GM18498 (cell line): ENCODE data around the gene ATF4.
A peak's percentile ranks its signal among the peaks of the same experiment; 100 is the strongest.
"Not testable (repeated sequence)": the region's sequence is repeated elsewhere in the genome, so short reads cannot be mapped to it uniquely, and the experiment has no call there.

Source experiments
- ATAC-seq: cut with Tn5 transposase; IDR thresholded peaks from one replicate; pipeline ENCODE4 v1.9.1; 2021; ENCODE audit warnings: mild to moderate bottlenecking, moderate library complexity; ENCODE audit not compliant: unreplicated experiment

The ATF4 gene

DNA sequence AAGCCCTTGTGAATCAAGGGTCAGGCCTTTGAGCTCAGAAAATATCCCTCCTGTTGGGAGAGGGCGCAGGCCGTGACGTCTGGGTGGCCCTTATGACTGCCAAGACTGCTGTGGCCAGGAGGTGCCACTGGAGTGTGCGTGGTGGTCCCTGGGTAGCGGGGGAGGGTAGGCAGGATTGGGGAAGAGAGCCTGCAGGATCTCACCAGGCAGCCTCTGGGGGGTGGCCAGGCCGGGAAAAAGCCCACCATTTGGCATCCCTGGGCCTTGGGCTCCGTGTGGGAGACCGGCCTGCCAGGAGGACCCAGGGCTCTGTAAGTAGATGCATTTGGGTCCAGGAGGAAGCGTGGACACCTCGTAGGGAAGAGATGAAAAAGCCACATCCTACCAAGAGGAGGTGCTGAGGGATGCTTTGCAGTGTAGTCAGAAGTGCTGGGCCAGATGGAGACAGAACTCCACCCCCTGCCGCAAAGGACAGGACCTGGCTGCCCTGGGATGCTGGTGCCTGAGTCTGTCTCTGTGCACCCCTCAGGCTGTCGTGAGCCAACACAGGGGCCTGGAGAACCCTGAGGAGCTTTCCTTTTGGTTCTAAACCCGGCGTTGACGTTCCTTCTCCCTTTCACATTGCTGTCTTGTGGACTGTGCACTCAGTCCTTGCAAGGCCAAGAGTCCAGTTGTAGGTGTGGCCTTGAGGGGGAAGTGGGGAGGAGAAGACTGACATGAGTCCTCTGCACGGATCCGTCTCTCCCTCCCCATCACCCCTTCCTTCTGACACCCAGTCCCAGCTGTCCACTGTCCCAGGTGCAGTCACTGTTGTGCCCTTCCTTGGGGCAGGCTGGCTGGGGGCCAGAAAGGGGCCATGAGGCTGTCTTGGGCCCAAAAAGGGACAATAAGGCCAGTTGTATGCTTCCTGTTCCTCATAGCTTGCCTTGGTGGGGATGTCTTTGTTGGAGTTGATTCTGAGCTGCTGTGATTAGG, 31.0 kb upstream of the ATF4 start:
- ATAC-seq, result no peak

DNA sequence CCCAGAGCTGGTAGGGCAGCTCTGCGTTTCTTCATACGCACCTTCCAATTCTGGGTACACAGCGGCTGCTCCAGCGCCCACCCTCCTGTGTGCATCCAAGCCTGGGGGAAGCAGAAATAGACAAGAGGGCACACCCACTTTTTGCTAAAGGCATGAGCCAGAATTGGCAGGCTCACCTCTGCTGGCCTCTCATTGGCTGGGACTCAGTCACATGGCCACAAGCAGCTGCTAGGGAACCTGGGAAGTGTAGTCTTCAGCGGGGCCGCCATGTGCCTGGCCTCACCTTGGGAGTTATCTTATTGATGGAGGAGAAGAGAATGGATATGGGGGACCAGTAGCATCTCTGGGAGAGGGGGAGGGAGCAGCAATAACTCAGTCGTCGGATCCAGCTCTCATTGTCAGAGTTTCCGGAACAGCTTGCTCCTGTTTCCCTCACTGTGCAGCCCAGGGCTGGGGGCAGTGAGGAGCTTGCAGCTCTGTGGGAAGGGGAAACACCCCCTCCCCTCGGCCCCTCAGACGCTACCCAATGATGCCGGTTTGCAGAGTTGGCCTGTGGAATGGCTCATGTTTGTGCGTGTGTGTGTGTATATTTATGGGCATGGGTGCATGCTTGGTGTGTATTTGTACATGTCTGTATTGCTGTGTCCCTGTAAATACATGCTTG, 30.1 kb upstream of the ATF4 start:
- peak; percentile 80 for ATAC-seq

DNA sequence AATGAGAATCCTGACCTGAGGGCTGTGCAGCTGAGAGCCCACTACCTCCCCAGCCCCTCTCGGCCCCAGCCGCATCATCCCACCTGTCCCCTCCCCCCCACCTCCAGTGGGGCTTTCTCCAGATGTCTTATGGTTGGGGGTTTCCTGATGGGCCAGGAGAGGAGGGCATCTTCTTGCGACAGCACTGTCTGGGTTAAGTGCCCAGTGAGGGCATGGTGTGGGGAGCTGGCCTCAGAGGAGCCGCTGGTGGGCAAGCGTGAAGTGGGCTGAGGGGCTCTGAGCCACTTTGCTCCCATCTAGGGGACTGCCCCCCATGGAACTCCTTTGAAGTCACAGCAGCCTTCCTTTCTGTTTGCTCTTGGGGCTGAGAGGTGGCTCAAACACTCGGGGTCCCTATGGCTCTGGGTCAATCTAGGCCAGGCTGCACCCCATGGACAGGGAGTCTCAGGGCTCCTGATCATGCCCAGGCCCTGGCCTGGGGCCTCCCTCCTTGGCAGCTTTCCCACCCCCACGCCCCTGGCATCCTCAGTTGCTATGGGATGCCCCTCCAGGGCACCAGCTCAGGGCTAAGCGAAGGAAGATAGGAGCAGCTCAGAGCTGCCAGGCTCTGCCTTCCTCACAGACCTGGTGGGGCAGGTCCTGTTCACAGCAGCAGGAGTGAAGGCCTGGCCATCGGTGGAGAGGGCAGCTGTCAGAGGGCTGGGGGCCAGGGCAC, 29.2 kb upstream of the ATF4 start:
- ATAC-seq, result no peak

- ATAC-seq, result no peak
These were observed 28.7 kb upstream of the ATF4 start for GRCh38 chr22:39491696-39492095.

DNA sequence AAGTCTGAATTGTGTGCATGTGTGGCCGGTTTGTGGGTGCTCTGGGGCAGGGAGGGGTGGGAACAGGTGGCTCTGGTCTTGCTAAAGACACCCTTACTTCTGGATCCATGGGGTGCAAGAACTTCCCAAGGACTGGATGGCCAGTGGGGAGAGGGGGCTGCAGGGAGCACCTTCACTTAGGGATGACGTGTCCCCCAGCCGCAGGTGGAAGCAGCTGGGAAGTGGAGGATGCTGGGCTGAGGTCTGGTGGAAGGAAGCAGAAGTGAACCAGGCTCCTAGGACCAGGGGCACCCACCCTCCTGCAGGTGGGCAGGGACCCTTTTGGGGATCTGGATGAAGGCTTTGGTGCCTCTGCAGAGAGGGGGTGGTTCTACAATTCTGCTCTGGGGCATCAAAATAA, 28.2 kb upstream of the ATF4 start:
- no peak for ATAC-seq

- ATAC-seq, result no peak
These were observed 26.6 kb upstream of the ATF4 start for GRCh38 chr22:39493759-39494158.

- no peak for ATAC-seq
These were observed 25.8 kb upstream of the ATF4 start for GRCh38 chr22:39494471-39495120.

GRCh38 chr22:39496131-39496838, 24.1 kb upstream of the ATF4 start:
- no peak for ATAC-seq

GRCh38 chr22:39497429-39497828, 22.9 kb upstream of the ATF4 start:
- ATAC-seq, result no peak

DNA sequence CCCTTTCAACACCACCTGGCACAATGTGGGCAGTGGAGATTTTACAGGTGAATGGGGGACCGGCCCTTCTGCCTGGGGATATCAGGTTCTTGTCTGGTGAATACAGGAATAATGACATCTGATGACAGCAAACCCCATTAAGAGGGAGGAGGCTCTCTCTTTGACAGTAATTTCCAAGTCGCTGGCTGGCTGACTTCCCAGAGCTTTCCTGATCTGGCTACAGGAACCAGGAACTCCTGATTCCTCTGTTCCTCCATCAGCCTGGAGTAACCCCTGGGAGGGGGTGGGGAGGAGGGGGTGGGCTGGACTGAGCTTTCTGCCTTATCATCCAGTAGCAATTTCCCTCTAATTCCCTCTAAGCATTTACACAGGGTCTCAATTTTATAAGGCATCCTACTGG, 22.0 kb upstream of the ATF4 start:
- ATAC-seq, result no peak

- ATAC-seq, result no peak
These were observed 21.6 kb upstream of the ATF4 start for GRCh38 chr22:39498802-39499201.

GRCh38 chr22:39500101-39500500, 20.3 kb upstream of the ATF4 start:
- ATAC-seq, result no peak

- no peak for ATAC-seq
These were observed 18.7 kb upstream of the ATF4 start for GRCh38 chr22:39501644-39502108.

- ATAC-seq, result peak; percentile 93
These were observed 18.1 kb upstream of the ATF4 start, which contains the start of gene MIEF1 for GRCh38 chr22:39502109-39502788. Gene MIEF1, plus strand, starts transcription at chr22:39502290. Its CDS starts 9,005 bp downstream, at chr22:39511295.

DNA sequence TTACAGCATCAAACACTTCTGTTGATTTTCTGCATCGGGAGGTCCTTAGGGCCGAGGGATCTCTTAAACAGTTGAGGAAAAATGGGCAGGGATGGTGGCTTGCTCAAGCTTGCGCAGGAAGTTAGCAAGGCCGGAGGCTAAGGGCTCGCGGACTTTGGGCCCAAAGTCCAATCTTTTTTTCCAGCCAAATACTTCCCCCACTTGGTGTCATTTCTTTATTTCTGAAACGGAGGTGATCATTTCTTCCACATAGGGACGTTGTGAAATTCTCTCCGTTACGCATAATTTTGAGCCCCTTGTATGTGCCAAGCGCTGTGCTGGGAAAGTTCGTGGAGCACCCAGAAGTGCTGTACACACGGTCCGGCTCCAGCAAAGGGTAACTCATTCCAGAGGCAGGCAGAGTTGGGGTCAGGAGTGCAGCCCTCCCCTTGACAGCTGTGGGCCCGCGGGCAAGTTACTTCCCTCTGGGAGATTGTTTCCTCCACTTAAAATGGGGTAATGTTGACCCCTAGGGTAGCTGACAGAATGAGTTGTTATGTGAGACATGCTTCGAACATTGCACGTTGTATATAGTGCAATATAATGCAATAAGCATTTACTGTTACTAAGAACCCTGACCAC, 17.5 kb upstream of the ATF4 start:
- peak; percentile 7 for ATAC-seq

- no peak for ATAC-seq
These were observed 16.7 kb upstream of the ATF4 start for GRCh38 chr22:39503630-39504029.

DNA sequence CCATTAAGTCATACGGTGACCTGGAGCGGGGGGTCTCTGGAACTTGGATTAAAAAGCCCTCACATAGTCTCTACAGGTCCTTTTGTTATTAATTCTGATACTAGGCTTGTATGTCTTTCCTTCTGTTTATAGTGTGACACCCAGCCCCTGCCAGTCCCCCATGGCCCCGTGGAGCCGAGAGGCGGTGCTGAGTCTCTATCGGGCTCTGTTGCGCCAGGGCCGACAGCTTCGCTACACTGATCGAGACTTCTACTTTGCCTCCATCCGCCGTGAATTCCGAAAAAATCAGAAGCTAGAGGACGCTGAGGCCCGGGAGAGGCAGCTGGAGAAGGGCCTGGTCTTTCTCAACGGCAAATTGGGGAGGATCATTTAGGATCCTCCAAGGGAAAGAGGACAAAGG, 16.3 kb upstream of the ATF4 start:
- no peak for ATAC-seq

GRCh38 chr22:39507021-39507420, 13.3 kb upstream of the ATF4 start:
- not testable (repeated sequence) for ATAC-seq

DNA sequence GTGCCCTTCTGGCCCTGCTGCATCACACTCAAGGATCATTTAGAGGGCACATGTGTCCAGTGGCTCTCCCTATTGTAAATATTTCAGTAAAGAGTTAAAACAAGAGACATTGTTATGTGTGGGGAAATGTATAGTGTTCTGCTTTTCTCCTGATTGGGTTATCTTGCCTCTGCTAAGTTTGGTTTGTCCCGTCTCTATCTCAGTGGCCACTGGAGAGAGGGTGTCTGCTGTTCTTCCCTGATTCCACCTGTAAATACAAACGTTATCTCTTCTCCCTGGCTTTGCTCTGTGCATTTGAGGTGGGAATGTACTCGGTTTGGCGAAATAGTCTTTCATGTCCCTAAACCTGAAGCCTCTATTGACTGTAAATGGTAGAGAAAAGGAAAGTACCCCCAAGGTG, 12.0 kb upstream of the ATF4 start:
- ATAC-seq, result no peak
